ENCODE results near the gene MAP1LC3B2. TPM values are rescaled to one million over a fixed set of nuclear protein-coding genes. Genes with fewer than 3 reads are reported as not detected.

MAP1LC3B2 gene
- total RNA-seq, 2 experiments from 2014 or later, result not detected

- ChIA-PET CTCF (ENCODE audit: unreplicated experiment) (no interaction called here), POLR2A (no interaction called here)
- Histone ChIP-seq H3K79me2 (ENCODE audit: insufficient read depth, low read depth, low read length) (no peaks in the 10 kb centered on the region), H3K4me1 (ENCODE audit: insufficient read depth, low read length, poor library complexity, severe bottlenecking) (no peaks in the 10 kb centered on the region), H4K20me1 (ENCODE audit: insufficient read depth, low read length) (no peaks in the 10 kb centered on the region), H3K4me2 (ENCODE audit: low read length) (no peak overlapping the region), H3K4me3 (ENCODE audit: low read depth, low read length, poor library complexity, severe bottlenecking) (no peak overlapping the region), H3K9me3 (ENCODE audit: low read length) (no peaks in the 10 kb centered on the region), H2AFZ (ENCODE audit: low read length) (no peak overlapping the region), H3K27ac (ENCODE audit: low read depth, low read length, poor library complexity, severe bottlenecking) (no peak overlapping the region), H3K9me2 (ENCODE audit: insufficient read depth, low read length) (no peaks in the 10 kb centered on the region), H3K36me3 (ENCODE audit: insufficient read depth, low read length) (no peaks in the 10 kb centered on the region)
- DNase-seq (ENCODE audit: low spot score), result no peak
- intact Hi-C loops (cut with micrococcal nuclease; ENCODE audit: unreplicated experiment), result no loop called here
- BruUV-seq (replicated peaks), result no TSS peak
- no peak for TF ChIP-seq EZH2phosphoT487 (IDR thresholded peaks at IDR 0.05; ENCODE audit: borderline replicate concordance, low read depth, low read length)
Measured at GRCh38 chr12:116613256-116613655, 54.1 kb downstream of the MAP1LC3B2 start.

GRCh38 chr12:116614194-116614915, 55.2 kb downstream of the MAP1LC3B2 start:
- intact Hi-C loops (cut with micrococcal nuclease; ENCODE audit: unreplicated experiment), result no loop called here
- POLR2A ChIA-PET, result interaction anchor here (0.5 kb wide), 2 partner anchors 59 to 106 kb away, joined by 3 to 4 read pairs; no protein-coding TSS in a partner anchor
- H3K4me1 ChIP-seq (ENCODE audit: insufficient read depth, low read length, poor library complexity, severe bottlenecking), result no peaks in the 10 kb centered on the region
- H4K20me1 ChIP-seq (ENCODE audit: insufficient read depth, low read length), result no peaks in the 10 kb centered on the region
- H3K4me3 ChIP-seq (ENCODE audit: low read depth, low read length, poor library complexity, severe bottlenecking), result no peak overlapping the region
- H3K4me2 ChIP-seq (ENCODE audit: low read length), result no peak overlapping the region
- H3K79me2 ChIP-seq (ENCODE audit: insufficient read depth, low read depth, low read length), result no peaks in the 10 kb centered on the region
- no peak for DNase-seq (ENCODE audit: low spot score)
- CTCF ChIA-PET (ENCODE audit: unreplicated experiment), result no interaction called here
- TF ChIP-seq CTCF (conservative IDR thresholded peaks at IDR 0.05; ENCODE audit: low read length), result no peak
- TF ChIP-seq EZH2phosphoT487 (IDR thresholded peaks at IDR 0.05; ENCODE audit: borderline replicate concordance, low read depth, low read length), result no peak
- no peak overlapping the region for H2AFZ ChIP-seq (ENCODE audit: low read length)
- BruUV-seq (replicated peaks), result no TSS peak
- no peaks in the 10 kb centered on the region for H3K9me3 ChIP-seq (ENCODE audit: low read length)
- H3K9me2 ChIP-seq (ENCODE audit: insufficient read depth, low read length), result no peaks in the 10 kb centered on the region
- H3K36me3 ChIP-seq (ENCODE audit: insufficient read depth, low read length), result no peaks in the 10 kb centered on the region
- H3K27ac ChIP-seq (ENCODE audit: low read depth, low read length, poor library complexity, severe bottlenecking), result no peak overlapping the region

- TF ChIP-seq EZH2phosphoT487 (IDR thresholded peaks at IDR 0.05; ENCODE audit: borderline replicate concordance, low read depth, low read length), result no peak
- TF ChIP-seq CTCF (conservative IDR thresholded peaks at IDR 0.05; ENCODE audit: low read length), result no peak
- intact Hi-C loops (cut with micrococcal nuclease; ENCODE audit: unreplicated experiment), result no loop called here
- Histone ChIP-seq H3K9me2 (ENCODE audit: insufficient read depth, low read length) (no peaks in the 10 kb centered on the region), H4K20me1 (ENCODE audit: insufficient read depth, low read length) (no peaks in the 10 kb centered on the region), H3K9me3 (ENCODE audit: low read length) (no peaks in the 10 kb centered on the region), H2AFZ (ENCODE audit: low read length) (no peak overlapping the region), H3K36me3 (ENCODE audit: insufficient read depth, low read length) (no peaks in the 10 kb centered on the region), H3K4me2 (ENCODE audit: low read length) (no peak overlapping the region), H3K4me3 (ENCODE audit: low read depth, low read length, poor library complexity, severe bottlenecking) (no peak overlapping the region), H3K79me2 (ENCODE audit: insufficient read depth, low read depth, low read length) (no peaks in the 10 kb centered on the region), H3K4me1 (ENCODE audit: insufficient read depth, low read length, poor library complexity, severe bottlenecking) (no peaks in the 10 kb centered on the region), H3K27ac (ENCODE audit: low read depth, low read length, poor library complexity, severe bottlenecking) (no peak overlapping the region)
- no TSS peak for BruUV-seq (replicated peaks)
- POLR2A ChIA-PET, result no interaction called here
- DNase-seq (ENCODE audit: low spot score), result no peak
- CTCF ChIA-PET (ENCODE audit: unreplicated experiment), result no interaction called here
Measured at GRCh38 chr12:116615141-116615861, 56.1 kb downstream of the MAP1LC3B2 start.
